ENCODE results near the gene TBC1D5.
"Not testable (repeated sequence)": the region's sequence is repeated elsewhere in the genome, so short reads cannot be mapped to it uniquely, and the experiment has no call there.

TBC1D5 gene, protein sequence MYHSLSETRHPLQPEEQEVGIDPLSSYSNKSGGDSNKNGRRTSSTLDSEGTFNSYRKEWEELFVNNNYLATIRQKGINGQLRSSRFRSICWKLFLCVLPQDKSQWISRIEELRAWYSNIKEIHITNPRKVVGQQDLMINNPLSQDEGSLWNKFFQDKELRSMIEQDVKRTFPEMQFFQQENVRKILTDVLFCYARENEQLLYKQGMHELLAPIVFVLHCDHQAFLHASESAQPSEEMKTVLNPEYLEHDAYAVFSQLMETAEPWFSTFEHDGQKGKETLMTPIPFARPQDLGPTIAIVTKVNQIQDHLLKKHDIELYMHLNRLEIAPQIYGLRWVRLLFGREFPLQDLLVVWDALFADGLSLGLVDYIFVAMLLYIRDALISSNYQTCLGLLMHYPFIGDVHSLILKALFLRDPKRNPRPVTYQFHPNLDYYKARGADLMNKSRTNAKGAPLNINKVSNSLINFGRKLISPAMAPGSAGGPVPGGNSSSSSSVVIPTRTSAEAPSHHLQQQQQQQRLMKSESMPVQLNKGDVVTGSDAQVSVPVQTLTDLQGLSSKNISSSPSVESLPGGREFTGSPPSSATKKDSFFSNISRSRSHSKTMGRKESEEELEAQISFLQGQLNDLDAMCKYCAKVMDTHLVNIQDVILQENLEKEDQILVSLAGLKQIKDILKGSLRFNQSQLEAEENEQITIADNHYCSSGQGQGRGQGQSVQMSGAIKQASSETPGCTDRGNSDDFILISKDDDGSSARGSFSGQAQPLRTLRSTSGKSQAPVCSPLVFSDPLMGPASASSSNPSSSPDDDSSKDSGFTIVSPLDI

DNA sequence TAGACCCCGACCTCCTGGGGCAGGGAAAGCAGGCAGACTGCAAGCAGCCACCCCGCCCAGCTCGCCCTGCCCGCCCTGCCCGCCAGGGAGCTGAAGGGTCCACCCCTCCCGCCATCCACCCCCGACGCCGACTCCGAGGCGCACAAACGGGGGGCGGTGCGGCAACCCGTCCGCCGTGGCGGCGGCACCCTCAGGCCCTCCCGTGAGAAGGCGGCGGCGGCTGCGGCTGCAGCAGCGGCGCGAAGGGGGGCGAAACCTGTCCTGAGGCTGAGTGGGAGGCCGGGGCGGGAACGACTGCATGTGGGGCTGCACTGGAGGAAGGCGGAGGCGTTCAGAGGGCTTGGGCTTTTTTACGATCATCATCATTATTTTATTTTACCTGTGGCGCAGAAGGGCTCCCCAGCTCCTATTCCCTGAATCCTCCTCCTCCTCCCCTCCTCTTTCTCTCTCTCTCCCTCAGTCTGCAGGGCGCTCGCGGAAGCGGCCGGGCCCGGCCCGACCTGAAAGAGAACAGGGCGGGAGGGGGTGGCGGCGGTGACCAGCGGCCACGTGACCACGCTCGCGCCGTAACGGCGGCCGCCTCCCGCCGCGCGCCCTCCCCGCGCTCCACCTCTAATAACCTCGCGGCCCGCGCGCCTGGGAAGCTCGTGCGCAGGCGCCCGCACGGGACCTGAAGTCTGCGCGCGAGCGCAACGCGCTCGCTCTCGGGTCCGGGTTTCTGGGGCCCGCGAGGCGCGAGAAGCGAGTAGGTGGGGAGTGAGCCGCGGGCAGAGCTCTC lies at the start of gene TBC1D5:
Gene TBC1D5 (minus strand): TSS at position 530 of the 778 bp plus-strand sequence. CDS start 234,061 bp downstream, outside the sequence.
- peak; percentile 78 for DNase-seq

DNA sequence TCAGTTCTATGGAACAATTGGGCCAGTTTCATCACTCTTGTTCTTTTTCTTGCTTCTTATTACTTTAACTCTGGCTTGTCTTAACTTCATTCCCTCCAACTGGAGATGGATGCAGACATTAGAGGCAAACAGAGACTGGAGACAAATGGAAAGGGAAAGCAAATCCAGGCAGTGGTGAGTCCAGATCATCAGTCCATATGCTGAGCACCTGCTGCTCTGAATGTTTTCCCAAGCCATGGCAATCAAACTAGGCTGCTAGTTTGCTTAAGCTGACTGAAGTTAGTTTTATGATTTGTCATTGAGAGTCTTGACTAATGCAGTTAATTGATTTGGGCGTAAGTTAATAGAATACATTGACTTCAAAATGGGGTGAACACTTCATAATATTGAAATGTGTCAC lies 41.0 kb upstream of the TBC1D5 start:
- DNase-seq: no peak

DNA sequence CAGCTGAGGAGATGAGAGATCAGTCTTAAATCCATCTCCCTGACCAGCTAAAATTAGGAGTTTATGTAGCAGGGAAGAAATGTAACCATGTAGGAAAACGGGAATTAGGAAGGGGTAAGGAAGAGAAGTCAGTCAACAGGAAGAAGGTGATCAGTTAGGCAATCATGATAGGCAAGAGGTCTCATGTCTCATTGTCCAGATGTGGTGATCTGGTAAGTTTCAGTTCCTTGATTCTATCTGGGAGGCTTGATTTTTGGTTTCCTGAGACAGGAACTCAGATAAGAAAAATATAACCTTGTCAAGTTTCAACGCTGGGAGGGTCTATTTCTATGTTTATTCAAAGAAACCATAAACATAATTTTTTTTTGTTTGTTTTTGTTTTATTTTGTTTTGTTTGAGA lies 40.3 kb upstream of the TBC1D5 start:
- no peak for DNase-seq

DNA sequence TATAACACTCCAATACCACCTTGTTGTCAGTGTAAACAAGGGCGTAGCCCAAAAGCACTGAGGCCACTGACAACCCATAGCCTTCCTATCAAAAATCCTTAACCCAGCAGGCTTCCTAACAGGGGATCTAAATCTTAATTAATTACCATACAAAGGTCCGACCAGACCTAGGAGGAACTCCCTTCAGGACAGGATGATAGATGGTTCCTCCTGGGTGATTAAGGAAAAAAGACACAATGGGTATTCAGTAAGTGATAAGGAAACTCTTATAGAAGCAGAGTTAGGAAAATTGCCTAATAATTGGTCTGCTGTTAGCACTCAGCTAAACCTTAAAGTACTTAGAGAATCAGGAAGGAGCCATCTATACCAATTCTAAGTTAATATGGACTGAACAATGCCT lies 37.9 kb upstream of the TBC1D5 start:
- DNase-seq: not testable (repeated sequence)

DNA sequence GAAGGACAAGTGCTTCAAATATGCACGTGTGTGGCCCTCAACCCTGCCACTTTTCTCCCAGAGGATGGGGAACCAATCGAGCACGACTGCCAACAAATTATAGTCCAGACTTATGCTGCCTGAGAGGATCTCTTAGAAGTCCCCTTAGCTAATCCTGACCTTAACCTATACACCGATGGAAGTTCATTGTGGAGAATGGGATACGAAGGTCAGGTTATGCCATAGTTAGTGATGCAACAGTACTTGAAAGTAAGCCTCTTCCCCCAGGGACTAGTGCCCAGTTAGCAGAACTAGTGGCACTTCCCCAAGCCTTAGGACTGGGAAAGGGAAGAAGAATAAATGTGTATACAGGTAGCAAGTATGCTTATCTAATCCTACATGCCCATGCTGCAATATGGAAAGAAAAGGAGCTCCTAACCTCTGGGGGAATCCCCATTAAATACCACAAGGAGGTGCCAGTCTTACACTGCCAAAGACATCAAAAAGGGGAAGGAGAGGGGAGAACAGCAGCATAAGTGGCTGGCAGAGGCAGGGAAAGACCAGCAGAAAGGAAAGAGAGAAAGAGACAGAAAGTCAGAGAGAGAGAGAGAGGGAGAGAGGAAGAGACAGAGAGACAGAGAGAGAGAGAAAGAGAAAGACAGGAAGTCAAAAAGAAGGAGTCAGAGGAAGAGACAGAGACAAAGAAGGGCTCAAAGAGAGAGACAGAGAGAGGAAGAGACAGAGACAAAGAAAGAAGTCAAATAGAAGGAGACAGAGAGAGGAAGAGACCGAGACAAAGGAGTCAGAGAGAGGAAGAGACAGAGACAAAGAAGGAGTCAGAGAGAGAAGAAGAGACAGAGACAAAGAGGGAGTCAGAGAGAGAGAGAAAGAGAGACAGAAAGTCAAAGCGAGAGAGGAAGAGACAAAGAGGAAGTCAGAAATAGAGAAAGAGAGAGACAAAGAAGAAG lies 37.1 kb upstream of the TBC1D5 start:
- not testable (repeated sequence) for DNase-seq

DNA sequence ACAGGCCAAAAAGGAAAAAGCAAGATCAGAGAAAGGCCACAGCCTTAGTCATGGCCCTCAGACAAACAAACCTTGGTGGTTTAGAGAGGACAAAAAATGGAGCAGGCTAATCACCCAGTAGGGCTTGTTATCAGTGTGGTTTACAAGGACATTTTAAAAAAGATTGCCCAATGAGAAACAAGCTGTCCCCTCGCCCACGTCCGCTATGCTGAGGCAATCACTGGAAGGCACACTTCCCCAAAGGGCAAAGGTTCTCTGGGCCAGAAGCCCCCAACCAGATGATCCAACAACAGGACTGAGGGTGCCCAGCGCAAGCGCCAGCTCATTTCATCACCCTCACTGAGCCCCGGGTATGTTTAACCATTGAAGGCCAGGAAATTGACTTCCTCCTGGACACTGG lies 34.9 kb upstream of the TBC1D5 start:
- DNase-seq: not testable (repeated sequence)

DNA sequence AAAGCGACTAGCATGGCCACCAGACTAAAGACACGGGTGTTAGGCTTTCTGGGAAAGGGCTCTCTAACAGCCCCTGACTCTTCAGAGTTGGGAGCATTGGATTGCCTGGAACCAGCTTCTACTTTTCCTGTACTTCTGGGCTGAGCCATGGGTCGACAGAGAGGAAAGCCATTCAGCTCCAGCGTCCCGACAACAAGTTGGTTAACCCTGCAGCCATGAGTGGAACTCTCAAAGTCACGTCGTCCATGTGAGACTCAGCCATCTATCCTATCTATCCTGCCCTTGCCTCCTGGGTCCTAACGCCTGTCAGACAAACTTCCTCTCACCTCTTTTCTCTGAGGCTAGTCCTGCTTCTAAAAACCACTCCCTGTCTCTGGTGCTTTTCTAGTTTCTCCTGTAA lies 32.6 kb upstream of the TBC1D5 start:
- DNase-seq: no peak

DNA sequence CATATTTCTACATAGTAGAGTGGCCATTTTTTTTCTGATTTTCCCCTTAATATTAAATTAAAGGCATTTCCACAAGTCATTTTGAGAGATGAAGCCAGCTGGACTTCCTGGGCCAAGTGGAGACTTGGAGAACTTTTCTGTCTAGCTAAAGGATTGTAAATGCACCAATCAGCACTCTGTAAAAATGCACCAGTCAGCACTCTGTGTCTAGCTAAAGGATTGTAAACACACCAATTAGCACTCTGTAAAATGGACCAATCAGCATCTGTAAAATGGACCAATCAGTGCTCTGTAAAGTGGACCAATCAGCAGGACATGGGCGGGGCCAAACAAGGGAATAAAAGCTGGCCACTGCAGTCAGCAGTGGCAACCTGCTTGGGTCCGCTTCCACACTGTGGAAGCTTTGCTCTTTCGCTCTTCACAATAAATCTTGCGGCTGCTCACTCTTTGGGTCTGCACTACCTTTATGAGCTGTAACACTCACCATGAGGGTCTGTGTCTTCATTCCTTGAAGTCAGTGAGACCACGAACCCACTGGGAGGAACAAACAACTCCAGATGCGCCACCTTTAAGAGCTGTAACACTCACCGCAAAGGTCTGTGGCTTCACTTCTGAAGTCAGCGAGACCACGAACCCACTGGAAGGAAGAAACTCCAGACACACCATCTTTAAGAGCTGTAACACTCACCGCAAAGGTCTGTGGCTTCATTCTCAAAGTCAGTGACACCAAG lies 31.9 kb upstream of the TBC1D5 start:
- DNase-seq: not testable (repeated sequence)

DNA sequence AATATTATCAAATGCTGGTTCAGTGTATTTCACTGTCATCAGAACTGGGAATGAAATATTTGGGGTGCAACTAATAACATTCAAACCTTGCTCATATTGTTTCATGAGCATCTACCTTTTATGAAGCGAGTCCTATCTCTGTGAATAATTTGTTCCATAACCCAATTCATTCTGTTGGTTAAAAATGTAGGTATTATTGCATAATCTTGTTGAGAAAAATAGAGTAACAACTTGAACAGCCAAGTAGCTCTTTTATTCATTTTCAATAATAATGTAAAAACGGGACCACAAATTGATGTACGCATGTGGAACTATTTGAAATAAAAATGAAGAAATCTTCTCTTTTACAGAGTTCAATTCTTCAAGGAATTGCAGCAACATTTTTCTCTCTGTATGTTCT lies 30.1 kb upstream of the TBC1D5 start:
- no peak for DNase-seq

DNA sequence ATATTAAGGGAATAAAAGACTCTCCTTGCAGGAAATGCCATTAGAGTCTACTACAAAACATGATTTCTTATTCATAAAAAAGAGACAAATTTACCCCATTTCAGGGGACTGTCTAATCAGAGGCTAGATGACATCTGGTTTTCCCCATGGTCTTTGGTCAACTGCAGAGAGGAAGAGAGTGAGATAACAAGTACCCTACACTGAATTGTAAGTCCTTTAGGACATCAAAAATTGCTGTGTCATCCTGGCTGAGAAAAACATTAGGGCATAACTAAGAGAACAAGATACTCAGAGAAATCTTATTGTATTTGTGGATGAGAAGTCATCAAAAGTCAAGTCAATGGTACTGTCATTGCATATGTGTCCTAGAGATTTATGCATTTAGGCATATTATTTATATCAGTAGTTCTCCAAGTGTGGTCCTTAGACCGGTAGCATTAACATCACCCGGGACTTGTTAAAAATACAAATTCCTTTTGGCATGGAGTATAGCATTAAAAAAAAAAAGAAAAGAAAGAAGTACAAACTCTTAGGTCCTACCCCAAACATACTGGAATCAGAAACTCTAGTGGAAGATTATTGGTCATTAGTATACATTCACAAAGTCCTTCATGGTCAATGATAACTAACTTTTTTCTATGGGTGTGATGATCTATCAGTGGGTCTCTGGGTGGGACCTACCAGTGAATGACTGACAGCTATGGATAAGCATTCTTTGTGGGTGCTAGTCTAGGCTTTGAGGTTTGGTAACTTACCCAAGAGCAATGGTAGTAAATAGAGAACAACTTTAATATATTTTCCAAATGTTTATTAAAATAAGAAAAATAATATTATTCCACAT lies 29.0 kb upstream of the TBC1D5 start:
- DNase-seq: no peak

DNA sequence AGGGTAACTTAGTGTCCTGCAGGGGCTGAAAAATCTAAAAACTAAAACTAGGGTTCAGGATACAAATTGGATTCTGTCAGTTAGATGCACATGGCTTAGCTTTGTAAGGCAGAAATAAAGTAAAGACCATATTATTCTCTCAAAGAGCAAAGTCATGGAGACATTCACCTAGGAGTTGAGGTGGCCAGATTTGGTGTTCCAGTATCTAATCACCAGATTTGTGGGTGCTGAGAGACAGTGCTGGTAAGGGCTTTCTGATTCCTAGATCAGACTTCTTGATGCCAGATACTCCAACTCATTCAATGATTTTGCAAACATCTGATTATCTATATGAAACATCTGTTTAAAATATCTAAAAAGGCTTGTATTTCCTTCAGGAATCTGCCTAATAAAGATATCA lies 28.3 kb upstream of the TBC1D5 start:
- DNase-seq: no peak

DNA sequence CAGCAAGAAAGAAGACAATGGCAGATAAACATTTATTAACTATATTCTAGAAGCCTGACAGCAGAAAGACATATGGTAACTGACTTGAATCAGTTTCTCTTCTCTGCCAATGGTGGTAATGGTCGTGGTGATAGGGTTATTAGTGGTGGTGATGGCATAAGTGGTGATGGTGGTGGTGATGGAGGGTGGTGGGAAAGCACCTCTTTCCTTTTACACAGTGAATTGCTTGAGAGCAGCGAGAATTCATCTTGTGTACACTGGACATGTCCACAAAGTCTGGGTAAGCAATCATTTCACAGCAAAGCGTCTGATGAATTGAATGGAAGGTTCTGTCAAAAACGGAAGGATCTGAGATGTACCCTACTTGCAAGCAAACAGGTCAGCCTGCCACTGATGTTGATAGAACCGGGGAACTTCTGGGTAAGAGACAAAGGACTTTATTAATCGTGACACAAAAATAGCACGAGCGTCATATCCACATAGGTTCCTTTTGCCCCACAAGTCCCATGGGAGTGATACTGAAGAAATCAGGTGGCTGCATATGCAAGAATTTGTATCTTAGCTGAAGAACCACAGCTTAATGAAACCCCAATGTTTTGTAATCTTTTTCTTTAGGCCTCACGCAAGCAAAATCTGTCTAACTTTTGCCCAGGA lies 23.5 kb upstream of the TBC1D5 start:
- no peak for DNase-seq

DNA sequence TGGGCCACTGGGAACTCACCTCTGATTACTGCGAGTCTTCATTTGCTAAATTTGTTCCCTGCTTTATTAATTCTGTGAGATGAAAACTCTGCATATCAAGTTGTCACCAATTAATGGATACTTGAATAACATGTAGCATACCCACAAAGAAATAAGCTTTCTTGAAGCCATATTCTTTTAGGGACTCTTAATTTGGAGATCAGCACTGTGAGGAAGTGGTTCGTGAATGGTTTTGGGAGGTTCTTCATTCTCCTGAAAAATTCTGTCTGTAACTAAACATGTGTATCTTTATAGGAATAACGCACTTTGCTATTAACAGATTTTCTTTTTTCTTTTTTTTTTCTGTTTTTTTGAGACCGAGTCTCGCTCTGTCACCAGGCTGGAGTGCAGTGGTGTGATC lies 19.1 kb upstream of the TBC1D5 start:
- DNase-seq: no peak

DNA sequence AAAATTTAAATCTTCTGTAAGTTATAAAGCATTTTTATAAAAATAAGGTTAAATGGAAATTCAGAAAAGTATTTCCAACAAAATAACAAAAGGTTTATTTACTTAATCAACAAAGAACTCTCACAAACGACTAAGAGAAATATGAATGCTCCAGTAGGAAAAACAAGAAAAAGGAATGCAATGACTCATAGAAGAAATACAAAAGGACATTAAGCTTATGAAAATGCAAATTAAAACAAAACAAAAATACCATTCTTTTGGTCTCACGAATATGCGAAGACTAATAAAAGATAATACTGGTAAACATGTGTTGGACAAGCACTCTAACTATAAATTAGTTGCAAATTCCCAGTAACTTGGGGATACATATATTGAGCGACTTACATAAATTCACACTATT lies 17.5 kb upstream of the TBC1D5 start:
- no peak for DNase-seq

DNA sequence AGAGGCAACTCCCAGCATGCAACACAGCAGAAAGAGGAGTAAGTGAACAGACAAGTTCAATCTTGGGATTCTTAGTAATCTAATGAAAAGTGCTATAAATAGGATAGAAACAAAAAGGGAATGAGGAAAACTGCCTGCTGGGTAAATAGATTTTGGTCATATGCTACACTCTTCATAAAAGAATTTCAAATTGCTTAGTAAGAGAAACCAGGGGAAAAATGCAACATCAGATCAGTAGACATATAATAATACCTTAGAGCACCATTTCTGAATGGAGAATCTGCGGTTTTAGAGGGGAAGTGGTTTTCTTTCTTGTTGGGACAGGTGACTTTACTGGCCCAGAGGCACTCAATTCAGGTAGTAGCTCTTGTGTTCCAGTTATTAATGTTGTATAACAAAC lies 13.4 kb upstream of the TBC1D5 start:
- no peak for DNase-seq

DNA sequence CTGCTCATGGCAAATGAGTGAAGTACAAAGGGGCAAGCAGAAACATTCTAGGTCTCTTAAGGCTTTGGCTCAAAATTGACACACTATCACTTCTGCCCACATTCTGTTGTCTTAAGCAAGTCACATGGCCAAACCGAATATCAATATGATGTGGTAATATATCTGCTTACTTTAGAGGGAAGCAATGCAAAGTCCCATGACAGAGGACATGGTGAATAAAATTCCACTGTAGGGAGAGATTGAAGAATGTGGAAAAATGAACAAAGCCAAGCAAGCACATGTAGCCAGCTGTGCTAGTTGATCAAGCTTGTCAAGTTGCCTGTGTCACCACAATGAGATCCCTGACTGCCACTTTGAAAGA lies 11.2 kb upstream of the TBC1D5 start:
- no peak for DNase-seq

DNA sequence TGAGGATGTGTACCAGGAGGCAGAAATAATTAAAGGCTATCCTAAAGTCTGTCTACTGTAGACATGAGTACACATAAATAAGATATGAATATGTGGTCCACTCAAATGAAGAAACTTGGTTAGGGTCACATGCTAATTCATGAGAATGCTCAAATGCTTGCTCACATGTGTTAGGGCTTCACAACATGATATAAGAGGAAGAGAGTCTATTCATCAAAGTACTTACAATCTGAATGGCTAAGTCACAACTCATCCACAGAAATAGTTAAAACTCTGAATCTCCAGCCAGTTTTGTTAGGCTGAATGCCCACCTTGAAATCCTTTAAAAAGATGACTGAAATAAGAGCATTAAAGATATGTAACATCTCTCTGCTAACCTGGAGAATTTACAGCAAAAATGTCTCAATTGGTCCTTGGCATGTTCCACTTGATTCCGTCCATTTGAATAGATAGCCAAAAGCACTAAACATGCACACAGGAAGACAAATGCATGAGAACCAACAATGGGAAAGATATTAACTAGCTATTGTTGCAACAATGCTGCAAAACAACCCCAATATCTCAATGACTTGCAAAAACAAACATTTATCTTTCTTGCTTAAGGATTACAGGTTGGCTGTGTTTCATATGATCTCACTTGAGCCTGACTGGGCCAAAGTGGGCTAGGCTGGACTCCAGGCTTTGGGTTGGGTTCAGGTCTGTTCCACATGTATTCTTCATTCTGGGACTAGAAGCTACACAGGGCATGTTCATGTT lies 10.6 kb upstream of the TBC1D5 start:
- no peak for DNase-seq

DNA sequence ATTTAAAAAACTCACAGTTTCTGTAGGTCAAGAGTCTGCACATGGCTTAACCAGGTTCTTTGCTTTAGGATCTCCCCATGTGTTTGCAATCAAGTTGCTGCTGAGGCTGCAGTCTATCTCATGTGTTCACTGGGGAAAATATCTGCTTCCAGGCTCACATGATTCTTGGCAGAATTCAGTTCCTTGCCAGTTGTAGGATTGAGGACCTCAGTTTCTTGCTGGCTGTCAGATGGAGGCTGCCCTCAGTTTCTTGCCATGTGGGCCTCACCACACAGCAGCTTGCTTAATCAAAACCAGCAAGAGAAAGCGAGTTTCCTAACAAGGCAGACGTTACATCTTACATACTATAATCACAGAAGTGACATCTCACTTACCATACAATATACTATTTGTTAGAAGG lies 10.0 kb upstream of the TBC1D5 start:
- DNase-seq: no peak

DNA sequence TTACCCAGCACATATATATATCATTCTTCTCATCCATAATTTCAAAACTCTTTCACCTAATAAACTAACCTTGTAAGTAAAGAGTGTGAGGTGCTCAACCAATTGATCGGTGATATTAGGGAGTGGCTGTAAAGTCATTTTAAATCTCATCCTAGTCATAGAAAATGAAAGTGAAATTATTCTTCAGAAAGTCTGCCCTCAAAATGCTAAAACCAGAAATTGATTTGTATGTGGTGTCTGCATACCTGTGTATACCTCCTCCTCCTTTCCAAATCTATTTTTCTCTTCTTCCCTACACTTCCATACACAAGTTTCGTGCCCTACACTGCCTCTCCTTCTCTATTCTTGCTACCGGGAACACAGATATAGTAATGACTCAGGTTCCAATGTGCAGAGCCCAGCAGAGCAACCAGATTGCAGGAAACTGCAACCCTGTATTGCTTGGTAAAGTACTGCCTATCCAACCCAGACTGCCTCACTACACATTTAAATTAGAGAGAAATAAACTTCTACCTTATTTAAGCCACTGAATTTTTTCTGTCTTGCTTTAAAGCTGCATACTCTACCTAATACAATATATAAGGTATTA lies 7.4 kb upstream of the TBC1D5 start:
- no peak for DNase-seq

All from DMS79 treated with DMSO at 0.1 percent for 48 hours (cell line).